Measurements from ENCODE around the gene GNB3. TPM values are rescaled to one million over a fixed set of nuclear protein-coding genes. Genes with fewer than 3 reads are reported as not detected.

The GNB3 gene
- total and polyA plus RNA-seq, 9 of the 15 experiments (the other 6 are each of a cell fraction or from before 2014, with no cell fraction given): 1.4 to 5.8 (median 2.0) TPM

DNA sequence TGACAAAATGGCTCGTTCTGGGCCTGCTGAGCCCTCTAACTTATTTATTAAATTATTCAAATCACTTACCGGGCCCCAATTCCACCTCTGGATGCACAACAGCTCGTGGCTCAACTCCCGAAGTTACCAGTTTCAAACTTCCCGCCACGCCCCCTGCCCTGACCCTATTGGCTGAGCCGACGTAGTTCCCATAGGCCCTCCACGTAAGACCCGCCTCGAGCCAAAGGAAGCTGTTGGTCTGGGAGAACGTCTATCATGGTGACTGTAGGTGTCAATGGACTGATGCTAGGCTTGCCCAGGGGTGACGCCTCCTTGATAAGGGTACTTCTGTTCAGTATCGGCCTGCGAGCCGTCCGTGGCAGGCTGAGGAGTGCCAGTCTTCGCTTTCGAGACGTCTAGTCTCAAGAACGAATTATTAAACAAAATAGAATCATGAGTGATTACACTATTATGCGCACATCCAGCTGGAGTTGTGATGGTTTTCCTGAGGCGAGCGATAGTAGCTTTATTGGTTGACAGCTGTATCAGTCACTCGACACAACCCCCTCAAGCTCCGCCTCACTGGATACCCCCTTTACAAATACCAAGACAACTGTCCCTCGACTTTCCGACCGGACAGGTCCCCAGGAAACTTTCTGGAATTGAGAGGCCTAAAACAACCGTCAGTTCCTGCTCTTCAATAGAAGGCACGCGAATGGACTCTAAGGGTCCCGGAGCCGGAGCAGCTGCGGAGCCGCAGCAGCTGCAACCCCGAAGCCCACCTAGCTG, 10.6 kb downstream of the GNB3 start, which contains the start of gene CDCA3 (continued):
- TF ChIP-seq, protein P1, sequence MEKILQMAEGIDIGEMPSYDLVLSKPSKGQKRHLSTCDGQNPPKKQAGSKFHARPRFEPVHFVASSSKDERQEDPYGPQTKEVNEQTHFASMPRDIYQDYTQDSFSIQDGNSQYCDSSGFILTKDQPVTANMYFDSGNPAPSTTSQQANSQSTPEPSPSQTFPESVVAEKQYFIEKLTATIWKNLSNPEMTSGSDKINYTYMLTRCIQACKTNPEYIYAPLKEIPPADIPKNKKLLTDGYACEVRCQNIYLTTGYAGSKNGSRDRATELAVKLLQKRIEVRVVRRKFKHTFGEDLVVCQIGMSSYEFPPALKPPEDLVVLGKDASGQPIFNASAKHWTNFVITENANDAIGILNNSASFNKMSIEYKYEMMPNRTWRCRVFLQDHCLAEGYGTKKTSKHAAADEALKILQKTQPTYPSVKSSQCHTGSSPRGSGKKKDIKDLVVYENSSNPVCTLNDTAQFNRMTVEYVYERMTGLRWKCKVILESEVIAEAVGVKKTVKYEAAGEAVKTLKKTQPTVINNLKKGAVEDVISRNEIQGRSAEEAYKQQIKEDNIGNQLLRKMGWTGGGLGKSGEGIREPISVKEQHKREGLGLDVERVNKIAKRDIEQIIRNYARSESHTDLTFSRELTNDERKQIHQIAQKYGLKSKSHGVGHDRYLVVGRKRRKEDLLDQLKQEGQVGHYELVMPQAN (IDR thresholded peaks at IDR 0.05; ENCODE audit: borderline replicate concordance): peak; percentile 93
- TF ChIP-seq EGR1 (conservative IDR thresholded peaks at IDR 0.05) (0 out of 2 replicates have a peak, but pooled peaks have one; percentile 27), HNRNPL (IDR thresholded peaks at IDR 0.05; ENCODE audit: low read depth, low read length) (no peak), SUPT5H (IDR thresholded peaks at IDR 0.05) (peak; percentile 51), SP2 (IDR thresholded peaks at IDR 0.05; ENCODE audit: extremely low read depth, low read depth, low read length, poor library complexity, severe bottlenecking) (peak; percentile 83), MAFG (tag; conservative IDR thresholded peaks at IDR 0.05) (no peak), ZBED1 (IDR thresholded peaks at IDR 0.05) (no peak)
- TF ChIP-seq, protein P2, sequence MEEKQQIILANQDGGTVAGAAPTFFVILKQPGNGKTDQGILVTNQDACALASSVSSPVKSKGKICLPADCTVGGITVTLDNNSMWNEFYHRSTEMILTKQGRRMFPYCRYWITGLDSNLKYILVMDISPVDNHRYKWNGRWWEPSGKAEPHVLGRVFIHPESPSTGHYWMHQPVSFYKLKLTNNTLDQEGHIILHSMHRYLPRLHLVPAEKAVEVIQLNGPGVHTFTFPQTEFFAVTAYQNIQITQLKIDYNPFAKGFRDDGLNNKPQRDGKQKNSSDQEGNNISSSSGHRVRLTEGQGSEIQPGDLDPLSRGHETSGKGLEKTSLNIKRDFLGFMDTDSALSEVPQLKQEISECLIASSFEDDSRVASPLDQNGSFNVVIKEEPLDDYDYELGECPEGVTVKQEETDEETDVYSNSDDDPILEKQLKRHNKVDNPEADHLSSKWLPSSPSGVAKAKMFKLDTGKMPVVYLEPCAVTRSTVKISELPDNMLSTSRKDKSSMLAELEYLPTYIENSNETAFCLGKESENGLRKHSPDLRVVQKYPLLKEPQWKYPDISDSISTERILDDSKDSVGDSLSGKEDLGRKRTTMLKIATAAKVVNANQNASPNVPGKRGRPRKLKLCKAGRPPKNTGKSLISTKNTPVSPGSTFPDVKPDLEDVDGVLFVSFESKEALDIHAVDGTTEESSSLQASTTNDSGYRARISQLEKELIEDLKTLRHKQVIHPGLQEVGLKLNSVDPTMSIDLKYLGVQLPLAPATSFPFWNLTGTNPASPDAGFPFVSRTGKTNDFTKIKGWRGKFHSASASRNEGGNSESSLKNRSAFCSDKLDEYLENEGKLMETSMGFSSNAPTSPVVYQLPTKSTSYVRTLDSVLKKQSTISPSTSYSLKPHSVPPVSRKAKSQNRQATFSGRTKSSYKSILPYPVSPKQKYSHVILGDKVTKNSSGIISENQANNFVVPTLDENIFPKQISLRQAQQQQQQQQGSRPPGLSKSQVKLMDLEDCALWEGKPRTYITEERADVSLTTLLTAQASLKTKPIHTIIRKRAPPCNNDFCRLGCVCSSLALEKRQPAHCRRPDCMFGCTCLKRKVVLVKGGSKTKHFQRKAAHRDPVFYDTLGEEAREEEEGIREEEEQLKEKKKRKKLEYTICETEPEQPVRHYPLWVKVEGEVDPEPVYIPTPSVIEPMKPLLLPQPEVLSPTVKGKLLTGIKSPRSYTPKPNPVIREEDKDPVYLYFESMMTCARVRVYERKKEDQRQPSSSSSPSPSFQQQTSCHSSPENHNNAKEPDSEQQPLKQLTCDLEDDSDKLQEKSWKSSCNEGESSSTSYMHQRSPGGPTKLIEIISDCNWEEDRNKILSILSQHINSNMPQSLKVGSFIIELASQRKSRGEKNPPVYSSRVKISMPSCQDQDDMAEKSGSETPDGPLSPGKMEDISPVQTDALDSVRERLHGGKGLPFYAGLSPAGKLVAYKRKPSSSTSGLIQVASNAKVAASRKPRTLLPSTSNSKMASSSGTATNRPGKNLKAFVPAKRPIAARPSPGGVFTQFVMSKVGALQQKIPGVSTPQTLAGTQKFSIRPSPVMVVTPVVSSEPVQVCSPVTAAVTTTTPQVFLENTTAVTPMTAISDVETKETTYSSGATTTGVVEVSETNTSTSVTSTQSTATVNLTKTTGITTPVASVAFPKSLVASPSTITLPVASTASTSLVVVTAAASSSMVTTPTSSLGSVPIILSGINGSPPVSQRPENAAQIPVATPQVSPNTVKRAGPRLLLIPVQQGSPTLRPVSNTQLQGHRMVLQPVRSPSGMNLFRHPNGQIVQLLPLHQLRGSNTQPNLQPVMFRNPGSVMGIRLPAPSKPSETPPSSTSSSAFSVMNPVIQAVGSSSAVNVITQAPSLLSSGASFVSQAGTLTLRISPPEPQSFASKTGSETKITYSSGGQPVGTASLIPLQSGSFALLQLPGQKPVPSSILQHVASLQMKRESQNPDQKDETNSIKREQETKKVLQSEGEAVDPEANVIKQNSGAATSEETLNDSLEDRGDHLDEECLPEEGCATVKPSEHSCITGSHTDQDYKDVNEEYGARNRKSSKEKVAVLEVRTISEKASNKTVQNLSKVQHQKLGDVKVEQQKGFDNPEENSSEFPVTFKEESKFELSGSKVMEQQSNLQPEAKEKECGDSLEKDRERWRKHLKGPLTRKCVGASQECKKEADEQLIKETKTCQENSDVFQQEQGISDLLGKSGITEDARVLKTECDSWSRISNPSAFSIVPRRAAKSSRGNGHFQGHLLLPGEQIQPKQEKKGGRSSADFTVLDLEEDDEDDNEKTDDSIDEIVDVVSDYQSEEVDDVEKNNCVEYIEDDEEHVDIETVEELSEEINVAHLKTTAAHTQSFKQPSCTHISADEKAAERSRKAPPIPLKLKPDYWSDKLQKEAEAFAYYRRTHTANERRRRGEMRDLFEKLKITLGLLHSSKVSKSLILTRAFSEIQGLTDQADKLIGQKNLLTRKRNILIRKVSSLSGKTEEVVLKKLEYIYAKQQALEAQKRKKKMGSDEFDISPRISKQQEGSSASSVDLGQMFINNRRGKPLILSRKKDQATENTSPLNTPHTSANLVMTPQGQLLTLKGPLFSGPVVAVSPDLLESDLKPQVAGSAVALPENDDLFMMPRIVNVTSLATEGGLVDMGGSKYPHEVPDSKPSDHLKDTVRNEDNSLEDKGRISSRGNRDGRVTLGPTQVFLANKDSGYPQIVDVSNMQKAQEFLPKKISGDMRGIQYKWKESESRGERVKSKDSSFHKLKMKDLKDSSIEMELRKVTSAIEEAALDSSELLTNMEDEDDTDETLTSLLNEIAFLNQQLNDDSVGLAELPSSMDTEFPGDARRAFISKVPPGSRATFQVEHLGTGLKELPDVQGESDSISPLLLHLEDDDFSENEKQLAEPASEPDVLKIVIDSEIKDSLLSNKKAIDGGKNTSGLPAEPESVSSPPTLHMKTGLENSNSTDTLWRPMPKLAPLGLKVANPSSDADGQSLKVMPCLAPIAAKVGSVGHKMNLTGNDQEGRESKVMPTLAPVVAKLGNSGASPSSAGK (IDR thresholded peaks at IDR 0.05): peak; percentile 77
- TF ChIP-seq, protein P3, sequence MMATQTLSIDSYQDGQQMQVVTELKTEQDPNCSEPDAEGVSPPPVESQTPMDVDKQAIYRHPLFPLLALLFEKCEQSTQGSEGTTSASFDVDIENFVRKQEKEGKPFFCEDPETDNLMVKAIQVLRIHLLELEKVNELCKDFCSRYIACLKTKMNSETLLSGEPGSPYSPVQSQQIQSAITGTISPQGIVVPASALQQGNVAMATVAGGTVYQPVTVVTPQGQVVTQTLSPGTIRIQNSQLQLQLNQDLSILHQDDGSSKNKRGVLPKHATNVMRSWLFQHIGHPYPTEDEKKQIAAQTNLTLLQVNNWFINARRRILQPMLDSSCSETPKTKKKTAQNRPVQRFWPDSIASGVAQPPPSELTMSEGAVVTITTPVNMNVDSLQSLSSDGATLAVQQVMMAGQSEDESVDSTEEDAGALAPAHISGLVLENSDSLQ (IDR thresholded peaks at IDR 0.05): peak; percentile 99
- TF ChIP-seq, protein P4, sequence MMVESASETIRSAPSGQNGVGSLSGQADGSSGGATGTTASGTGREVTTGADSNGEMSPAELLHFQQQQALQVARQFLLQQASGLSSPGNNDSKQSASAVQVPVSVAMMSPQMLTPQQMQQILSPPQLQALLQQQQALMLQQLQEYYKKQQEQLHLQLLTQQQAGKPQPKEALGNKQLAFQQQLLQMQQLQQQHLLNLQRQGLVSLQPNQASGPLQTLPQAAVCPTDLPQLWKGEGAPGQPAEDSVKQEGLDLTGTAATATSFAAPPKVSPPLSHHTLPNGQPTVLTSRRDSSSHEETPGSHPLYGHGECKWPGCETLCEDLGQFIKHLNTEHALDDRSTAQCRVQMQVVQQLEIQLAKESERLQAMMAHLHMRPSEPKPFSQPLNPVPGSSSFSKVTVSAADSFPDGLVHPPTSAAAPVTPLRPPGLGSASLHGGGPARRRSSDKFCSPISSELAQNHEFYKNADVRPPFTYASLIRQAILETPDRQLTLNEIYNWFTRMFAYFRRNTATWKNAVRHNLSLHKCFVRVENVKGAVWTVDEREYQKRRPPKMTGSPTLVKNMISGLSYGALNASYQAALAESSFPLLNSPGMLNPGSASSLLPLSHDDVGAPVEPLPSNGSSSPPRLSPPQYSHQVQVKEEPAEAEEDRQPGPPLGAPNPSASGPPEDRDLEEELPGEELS (CRISPR knock-in tag; IDR thresholded peaks at IDR 0.05; ENCODE audit: borderline replicate concordance): no peak

Measured in K562 (cell line).